Mesodermal cell (in vitro differentiated cells): ENCODE results near the gene IRF2.

ENCODE experiments used
- H3K27ac ChIP-seq: 2 replicates; pipeline ENCODE4 v1.7.0; 2013; ENCODE audit warnings: mild to moderate bottlenecking, low read depth, low read length, moderate library complexity; ENCODE audit not compliant: severe bottlenecking
- H3K36me3 ChIP-seq: 2 replicates; pipeline ENCODE4 v1.7.1; 2013; ENCODE audit warnings: mild to moderate bottlenecking, low read length, moderate library complexity; ENCODE audit not compliant: control insufficient read depth, insufficient read depth
- H3K4me1 ChIP-seq: one replicate; pipeline ENCODE4 v1.7.1; 2013; ENCODE audit warnings: mild to moderate bottlenecking, low read length; ENCODE audit not compliant: insufficient read depth, control insufficient read depth, poor library complexity, severe bottlenecking
- H3K4me3 ChIP-seq: 2 replicates; pipeline ENCODE4 v1.7.0; 2013; ENCODE audit warnings: low read length, control low read depth, mild to moderate bottlenecking; ENCODE audit not compliant: insufficient read depth, poor library complexity, severe bottlenecking; ENCODE audit errors: extremely low read depth
- H3K9me3 ChIP-seq: 2 replicates; pipeline ENCODE4 v1.7.1; 2013; ENCODE audit warnings: mild to moderate bottlenecking, low read length, moderate library complexity; ENCODE audit not compliant: control insufficient read depth
- WGBS, 2 experiments: methylation state at CpG; one replicate each; pipeline ENCODE4 v1.1.5; 2013; ENCODE audit warnings: missing lambda C conversion rate in 2 of 2; ENCODE audit not compliant: insufficient coverage in 2 of 2; 5-methylcytosine and 5-hydroxymethylcytosine counted together

Gene IRF2

GRCh38 chr4:184460499-184461285 lies 13.7 kb downstream of the IRF2 start:
- Histone ChIP-seq H3K9me3 (no peaks in the 10 kb centered on the region), H3K4me1 (no peaks in the 10 kb centered on the region), H3K4me3 (no peak overlapping the region), H3K27ac (no peak overlapping the region), H3K36me3 (no peaks in the 10 kb centered on the region)
- WGBS, 2 experiments = 86 to 96% methylated on average over 4 of the region's 13 CpGs

- 92 to 94% methylated on average over 2 of the region's 3 CpGs for WGBS, 2 experiments
- Histone ChIP-seq H3K36me3 (no peaks in the 10 kb centered on the region), H3K4me3 (no peak overlapping the region), H3K9me3 (no peaks in the 10 kb centered on the region), H3K4me1 (peaks cover 3% of the 10 kb centered on the region), H3K27ac (no peak overlapping the region)
These were observed 14.9 kb downstream of the IRF2 start for GRCh38 chr4:184459413-184459812.

GRCh38 chr4:184457535-184458249 lies 16.7 kb downstream of the IRF2 start:
- H3K4me3 ChIP-seq = no peak overlapping the region
- H3K27ac ChIP-seq = no peak overlapping the region
- H3K4me1 ChIP-seq = peaks cover 12% of the 10 kb centered on the region
- WGBS, 2 experiments = 83 to 90% methylated on average over 8 to 9 of the region's 11 CpGs
- no peaks in the 10 kb centered on the region for H3K9me3 ChIP-seq
- H3K36me3 ChIP-seq = no peaks in the 10 kb centered on the region

GRCh38 chr4:184456337-184456736 lies 18.0 kb downstream of the IRF2 start:
- Histone ChIP-seq H3K9me3 (no peaks in the 10 kb centered on the region), H3K4me1 (peaks cover 12% of the 10 kb centered on the region), H3K4me3 (no peak overlapping the region), H3K27ac (no peak overlapping the region), H3K36me3 (no peaks in the 10 kb centered on the region)
- WGBS, 2 experiments = 96 to 97% methylated on average over 20 to 26 of the region's 26 CpGs

GRCh38 chr4:184455299-184455698 lies 19.1 kb downstream of the IRF2 start:
- no peak overlapping the region for H3K27ac ChIP-seq
- H3K4me3 ChIP-seq = no peak overlapping the region
- 94% methylated on average over 2 of the region's 7 CpGs; no CpG with 5 or more reads in 1 of the 2 experiments for WGBS, 2 experiments
- no peaks in the 10 kb centered on the region for H3K36me3 ChIP-seq
- H3K9me3 ChIP-seq = no peaks in the 10 kb centered on the region
- peaks cover 12% of the 10 kb centered on the region for H3K4me1 ChIP-seq

- Histone ChIP-seq H3K4me3 (no peak overlapping the region), H3K4me1 (peaks cover 12% of the 10 kb centered on the region), H3K9me3 (no peaks in the 10 kb centered on the region), H3K36me3 (no peaks in the 10 kb centered on the region), H3K27ac (peak overlapping the region; percentile 39)
- WGBS, 2 experiments = 20 to 26% methylated on average over 9 of the region's 10 CpGs
These were observed 20.8 kb downstream of the IRF2 start for GRCh38 chr4:184453365-184454160.

GRCh38 chr4:184452740-184453139 lies 21.6 kb downstream of the IRF2 start:
- Histone ChIP-seq H3K4me3 (no peak overlapping the region), H3K36me3 (no peaks in the 10 kb centered on the region), H3K27ac (no peak overlapping the region), H3K4me1 (peaks cover 13% of the 10 kb centered on the region), H3K9me3 (no peaks in the 10 kb centered on the region)

- Histone ChIP-seq H3K4me1 (peaks cover 19% of the 10 kb centered on the region), H3K9me3 (no peaks in the 10 kb centered on the region), H3K27ac (no peak overlapping the region), H3K4me3 (no peak overlapping the region), H3K36me3 (no peaks in the 10 kb centered on the region)
These were observed 22.6 kb downstream of the IRF2 start for GRCh38 chr4:184451726-184452125.

GRCh38 chr4:184450743-184451535 lies 23.4 kb downstream of the IRF2 start:
- Histone ChIP-seq H3K36me3 (no peaks in the 10 kb centered on the region), H3K27ac (no peak overlapping the region), H3K9me3 (no peaks in the 10 kb centered on the region), H3K4me3 (no peak overlapping the region), H3K4me1 (peaks cover 19% of the 10 kb centered on the region)
- WGBS, 2 experiments = 92 to 95% methylated on average over 4 to 7 of the region's 8 CpGs

GRCh38 chr4:184450045-184450444 lies 24.3 kb downstream of the IRF2 start:
- no peaks in the 10 kb centered on the region for H3K36me3 ChIP-seq
- no peak overlapping the region for H3K27ac ChIP-seq
- 100% methylated on average over 1 of the region's 5 CpGs; no CpG with 5 or more reads in 1 of the 2 experiments for WGBS, 2 experiments
- H3K4me1 ChIP-seq = peaks cover 19% of the 10 kb centered on the region
- no peak overlapping the region for H3K4me3 ChIP-seq
- H3K9me3 ChIP-seq = no peaks in the 10 kb centered on the region
